Activated B cell treated with CpG ODN at 0.5 μM for 24 hours (primary cell): ENCODE measurements around the gene GAPVD1. TPM values are rescaled to one million over a fixed set of nuclear protein-coding genes. Genes with fewer than 3 reads are reported as not detected.
A peak's percentile ranks its signal among the peaks of the same experiment; 100 is the strongest.

Source experiments
- ATAC-seq: fragments of 200-7000 bp; cut with Tn5 transposase; one replicate; pipeline ENCODE4 v1.10.0; 2021; ENCODE audit warnings: low read depth, mild to moderate bottlenecking, moderate library complexity
- CTCF ChIA-PET: fragments of 350-600 bp; sonication (Branson Sonifier 250); formaldehyde crosslinking; loops from one replicate; lab custom pipeline; 2021; ENCODE audit warnings: antibody characterized with exemption; lab: Charles Lee
- POLR2A ChIA-PET: fragments of 350-600 bp; sonication (Branson Sonifier 250); formaldehyde crosslinking; loops from one replicate; lab custom pipeline; 2021; ENCODE audit warnings: antibody characterized with exemption; lab: Charles Lee
- DNase-seq: peaks from one replicate; pipeline ENCODE4 v3.0.0; 2022
- H3K27ac Mint-ChIP-seq: one replicate; pipeline ENCODE4 v1.8.0; 2020; ENCODE audit warnings: mixed read lengths
- H3K27me3 Mint-ChIP-seq: one replicate; pipeline ENCODE4 v1.8.0; 2021; ENCODE audit warnings: mixed read lengths
- H3K36me3 Mint-ChIP-seq: one replicate; pipeline ENCODE4 v1.8.0; 2021; ENCODE audit warnings: low read depth, mixed read lengths
- H3K4me1 Mint-ChIP-seq: one replicate; pipeline ENCODE4 v1.8.0; 2021; ENCODE audit warnings: mixed read lengths
- H3K4me3 Mint-ChIP-seq: one replicate; pipeline ENCODE4 v1.8.0; 2020; ENCODE audit warnings: mild to moderate bottlenecking, mixed read lengths
- H3K9me3 Mint-ChIP-seq: one replicate; pipeline ENCODE4 v1.8.0; 2020; ENCODE audit warnings: mixed read lengths
- intact Hi-C: fragments of 100-400 bp; cut with micrococcal nuclease; formaldehyde crosslinking; loops from one replicate; pipeline ENCODE4 v1.15.1; 2024
- total RNA-seq: library from RNA; stranded (reverse); gene quantifications from 2 replicates; pipeline ENCODE4 v1.2.3, GENCODE V29; 2022
- TF ChIP-seq, protein P1 (sequence below): fragments of 200-600 bp; IDR thresholded peaks from one replicate; pipeline ENCODE4 v1.8.0; 2022; ENCODE audit warnings: antibody characterized with exemption, mild to moderate bottlenecking

GAPVD1 gene
- total RNA-seq, 1 donor from 2014 or later: 53.9 TPM

GRCh38 chr9:125409217-125409636 is 147.6 kb downstream of the GAPVD1 start:
- peaks cover 16% of the 10 kb centered on the region for H3K4me1 Mint-ChIP-seq
- H3K36me3 Mint-ChIP-seq: no peaks in the 10 kb centered on the region
- no peaks in the 10 kb centered on the region for H3K9me3 Mint-ChIP-seq
- ATAC-seq (no peak), DNase-seq (no peak)
- CTCF ChIA-PET: interaction anchor here (2.5 to 2.9 kb wide), 2 partner anchors 988 to 1082 kb away, joined by 24 to 30 read pairs; no protein-coding TSS in a partner anchor
- TF ChIP-seq, protein P1, sequence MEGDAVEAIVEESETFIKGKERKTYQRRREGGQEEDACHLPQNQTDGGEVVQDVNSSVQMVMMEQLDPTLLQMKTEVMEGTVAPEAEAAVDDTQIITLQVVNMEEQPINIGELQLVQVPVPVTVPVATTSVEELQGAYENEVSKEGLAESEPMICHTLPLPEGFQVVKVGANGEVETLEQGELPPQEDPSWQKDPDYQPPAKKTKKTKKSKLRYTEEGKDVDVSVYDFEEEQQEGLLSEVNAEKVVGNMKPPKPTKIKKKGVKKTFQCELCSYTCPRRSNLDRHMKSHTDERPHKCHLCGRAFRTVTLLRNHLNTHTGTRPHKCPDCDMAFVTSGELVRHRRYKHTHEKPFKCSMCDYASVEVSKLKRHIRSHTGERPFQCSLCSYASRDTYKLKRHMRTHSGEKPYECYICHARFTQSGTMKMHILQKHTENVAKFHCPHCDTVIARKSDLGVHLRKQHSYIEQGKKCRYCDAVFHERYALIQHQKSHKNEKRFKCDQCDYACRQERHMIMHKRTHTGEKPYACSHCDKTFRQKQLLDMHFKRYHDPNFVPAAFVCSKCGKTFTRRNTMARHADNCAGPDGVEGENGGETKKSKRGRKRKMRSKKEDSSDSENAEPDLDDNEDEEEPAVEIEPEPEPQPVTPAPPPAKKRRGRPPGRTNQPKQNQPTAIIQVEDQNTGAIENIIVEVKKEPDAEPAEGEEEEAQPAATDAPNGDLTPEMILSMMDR: no peak
- POLR2A ChIA-PET: no interaction called here
- peaks cover 23% of the 10 kb centered on the region for H3K27me3 Mint-ChIP-seq
- peak overlapping the region; percentile 75 for H3K4me3 Mint-ChIP-seq
- intact Hi-C loops: loop anchor here (5.0 kb wide), 1 partner anchor 148 kb away; no protein-coding TSS in a partner anchor
- no peak overlapping the region for H3K27ac Mint-ChIP-seq

DNA sequence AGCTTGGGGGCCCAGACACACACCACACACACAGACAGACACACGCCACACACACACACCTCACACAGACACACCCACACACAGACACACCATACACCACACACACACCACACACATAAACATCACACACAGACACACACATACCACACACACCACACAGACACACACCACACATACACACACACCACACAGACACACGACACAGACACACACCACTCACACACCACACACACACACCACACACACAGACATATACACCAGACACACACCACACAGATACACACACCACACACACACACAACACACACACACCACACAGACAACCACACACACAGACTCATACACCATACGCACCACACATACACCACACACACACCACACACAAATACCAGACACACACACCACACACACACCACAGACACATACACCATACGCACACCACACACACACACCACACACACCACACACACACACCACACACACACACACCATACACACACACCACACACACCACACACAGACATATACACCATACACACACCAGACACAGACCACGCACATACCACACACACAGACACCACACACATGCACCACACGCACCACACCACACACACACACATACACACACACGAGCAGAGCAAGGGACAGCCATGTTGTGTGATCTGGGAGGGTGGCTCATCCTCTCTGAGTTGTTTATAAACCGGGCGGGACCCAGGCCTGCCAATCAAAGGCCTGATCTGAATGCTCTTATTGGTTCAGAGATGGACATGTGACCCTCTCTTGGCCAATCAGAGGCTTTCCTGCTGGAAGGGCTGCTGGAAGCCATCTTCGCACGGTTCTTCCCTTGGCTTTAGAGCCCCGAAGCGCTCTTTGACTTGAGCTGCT is 148.3 kb downstream of the GAPVD1 start:
- peaks cover 16% of the 10 kb centered on the region for H3K4me1 Mint-ChIP-seq
- DNase-seq: no peak
- peak overlapping the region; percentile 42 for H3K27ac Mint-ChIP-seq
- no peaks in the 10 kb centered on the region for H3K36me3 Mint-ChIP-seq
- no peaks in the 10 kb centered on the region for H3K9me3 Mint-ChIP-seq
- POLR2A ChIA-PET: no interaction called here
- intact Hi-C loops: loop anchor here (5.0 kb wide), 1 partner anchor 147 kb away; no protein-coding TSS in a partner anchor
- ATAC-seq: no peak
- CTCF ChIA-PET: interaction anchor here (2.9 kb wide), 1 partner anchor 1082 kb away, joined by 30 read pairs; no protein-coding TSS in a partner anchor
- peak overlapping the region; percentile 65 for H3K4me3 Mint-ChIP-seq
- peaks cover 23% of the 10 kb centered on the region for H3K27me3 Mint-ChIP-seq
- TF ChIP-seq, protein P1: no peak

DNA sequence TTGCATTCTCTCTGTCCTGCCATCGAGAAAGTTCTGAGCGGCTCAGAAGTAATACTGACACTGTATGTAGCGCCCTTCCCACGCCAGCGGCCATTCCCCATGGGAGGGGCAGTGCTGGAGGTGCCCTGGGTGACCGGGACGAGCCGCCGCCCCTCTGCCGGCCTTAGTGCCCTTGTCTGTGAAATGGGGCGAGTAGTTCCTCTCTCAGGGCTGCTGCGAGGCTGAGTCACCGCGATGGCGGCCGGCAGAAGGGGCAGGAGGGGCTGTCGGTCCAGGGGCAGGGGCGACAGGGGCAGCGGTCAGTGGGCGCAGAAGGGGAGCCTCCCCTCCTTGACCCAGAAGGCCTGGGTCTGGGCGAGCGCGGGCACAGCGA is 148.9 kb downstream of the GAPVD1 start:
- ATAC-seq (no peak), DNase-seq (no peak)
- TF ChIP-seq, protein P1: no peak
- POLR2A ChIA-PET: no interaction called here
- Mint-ChIP-seq H3K4me3 (no peak overlapping the region), H3K27ac (no peak overlapping the region), H3K36me3 (no peaks in the 10 kb centered on the region), H3K9me3 (no peaks in the 10 kb centered on the region), H3K27me3 (peaks cover 23% of the 10 kb centered on the region), H3K4me1 (peaks cover 16% of the 10 kb centered on the region)
- CTCF ChIA-PET: no interaction called here
- intact Hi-C loops: no loop called here

DNA sequence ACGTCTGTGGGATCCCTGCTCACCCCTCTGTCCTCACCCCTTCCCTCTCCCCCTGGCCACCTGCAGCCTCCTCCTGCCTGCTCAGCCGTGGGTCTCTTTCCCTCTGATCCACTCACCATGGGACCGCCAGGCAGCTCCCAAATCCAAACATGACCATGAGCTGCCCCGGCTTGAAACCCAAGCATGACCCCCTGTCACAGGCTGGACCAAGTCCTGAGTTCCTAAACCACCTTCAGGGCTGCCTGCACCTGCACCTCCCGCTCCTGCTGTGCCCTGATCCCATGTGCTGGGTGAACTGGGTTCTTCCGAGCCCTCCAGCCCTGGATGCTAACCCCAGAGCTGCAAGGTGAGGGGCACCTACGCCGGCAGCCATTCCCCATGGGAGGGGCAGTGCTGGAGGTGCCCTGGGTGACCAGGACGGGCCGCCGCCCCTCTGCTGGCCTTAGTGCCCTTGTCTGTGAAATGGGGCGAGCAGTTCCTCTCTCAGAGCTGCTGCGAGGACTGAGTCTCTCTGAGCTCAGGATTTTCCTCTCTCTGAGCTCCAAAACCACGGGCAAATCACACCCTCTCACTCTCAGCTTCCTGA is 149.6 kb downstream of the GAPVD1 start:
- ATAC-seq: no peak
- CTCF ChIA-PET: interaction anchor here (0.9 kb wide), 1 partner anchor 987 kb away, joined by 3 read pairs; no protein-coding TSS in a partner anchor
- Mint-ChIP-seq H3K27me3 (peaks cover 20% of the 10 kb centered on the region), H3K4me1 (peaks cover 16% of the 10 kb centered on the region), H3K27ac (no peak overlapping the region), H3K36me3 (no peaks in the 10 kb centered on the region), H3K4me3 (no peak overlapping the region), H3K9me3 (no peaks in the 10 kb centered on the region)
- no peak for DNase-seq
- POLR2A ChIA-PET: no interaction called here
- TF ChIP-seq, protein P1: no peak
- intact Hi-C loops: no loop called here

DNA sequence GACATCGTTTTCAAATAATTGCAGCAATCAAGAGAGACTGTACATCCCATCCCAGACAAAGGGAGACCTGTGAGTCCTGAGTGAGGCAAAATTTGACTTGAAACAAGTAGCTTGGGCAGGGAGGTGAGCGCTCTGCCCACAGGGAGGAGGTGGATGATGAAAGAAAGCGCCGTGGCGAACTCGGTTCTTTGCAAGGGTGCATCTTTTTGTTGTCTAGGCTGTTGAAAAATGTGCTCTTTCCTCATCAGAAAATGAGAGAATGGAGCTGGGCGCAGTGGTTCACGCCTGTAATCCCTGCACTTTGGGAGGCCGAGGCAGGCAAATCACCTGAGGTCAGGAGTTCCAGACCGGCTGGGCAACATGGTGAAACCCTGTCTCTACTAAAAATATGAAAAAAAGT is 150.5 kb downstream of the GAPVD1 start:
- ATAC-seq: no peak
- intact Hi-C loops: no loop called here
- no peak for DNase-seq
- H3K9me3 Mint-ChIP-seq: no peaks in the 10 kb centered on the region
- peaks cover 16% of the 10 kb centered on the region for H3K27me3 Mint-ChIP-seq
- H3K36me3 Mint-ChIP-seq: no peaks in the 10 kb centered on the region
- ChIA-PET POLR2A (no interaction called here), CTCF (interaction anchor here (0.9 kb wide), 1 partner anchor 987 kb away, joined by 3 read pairs; no protein-coding TSS in a partner anchor)
- TF ChIP-seq, protein P1: no peak
- H3K27ac Mint-ChIP-seq: no peak overlapping the region
- peaks cover 15% of the 10 kb centered on the region for H3K4me1 Mint-ChIP-seq
- H3K4me3 Mint-ChIP-seq: no peak overlapping the region
